Measurements from ENCODE around the gene ADAMTS14.

DNA sequence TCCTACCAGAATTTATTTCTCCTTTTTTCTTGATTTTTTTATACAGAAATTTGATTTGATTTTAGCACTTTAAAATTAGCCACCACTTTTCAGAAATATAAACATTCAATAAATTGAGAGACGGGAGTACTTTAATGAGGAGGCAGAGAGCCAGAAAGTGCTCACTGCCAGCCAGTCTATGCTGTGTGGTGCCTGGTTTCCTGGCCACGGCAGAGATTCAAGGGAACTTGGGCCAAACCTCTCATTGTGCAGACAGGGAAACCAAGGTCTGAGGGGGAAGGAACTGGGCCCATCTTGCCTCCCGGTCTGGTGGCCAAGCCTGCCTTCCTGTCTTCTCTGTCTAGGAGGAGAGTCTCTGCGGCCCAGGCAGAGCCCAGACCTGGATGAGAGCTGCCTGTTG is 25.9 kb downstream of the ADAMTS14 start:
- TF ChIP-seq CTCF (IDR thresholded peaks at IDR 0.05; ENCODE audit: borderline replicate concordance, extremely low read depth, low read length, poor library complexity, severe bottlenecking), result no peak
- TF ChIP-seq EZH2 (IDR thresholded peaks at IDR 0.05; ENCODE audit: borderline replicate concordance, low read depth, low read length, severe bottlenecking), result no peak
